HFFc6 (cell line): Measurements from ENCODE around the gene NCOA3. TPM values are rescaled to one million over a fixed set of nuclear protein-coding genes. Genes with fewer than 3 reads are reported as not detected.

Source experiments
- DNase-seq: peaks from one replicate; pipeline ENCODE4 v3.0.0-alpha.2; 2018
- H3K27ac Mint-ChIP-seq: 2 replicates; pipeline ENCODE4 v1.8.0; 2020; ENCODE audit warnings: mild to moderate bottlenecking, mixed read lengths
- H3K27me3 Mint-ChIP-seq: 2 replicates; pipeline ENCODE4 v1.8.0; 2021; ENCODE audit warnings: mild to moderate bottlenecking, moderate library complexity, mixed read lengths; ENCODE audit not compliant: insufficient read depth
- H3K36me3 Mint-ChIP-seq: 2 replicates; pipeline ENCODE4 v1.8.0; 2021; ENCODE audit warnings: low read depth, mixed read lengths
- H3K4me1 Mint-ChIP-seq: 2 replicates; pipeline ENCODE4 v1.8.0; 2020; ENCODE audit warnings: low read depth, mixed read lengths
- H3K4me3 Mint-ChIP-seq: 2 replicates; pipeline ENCODE4 v1.8.0; 2020; ENCODE audit warnings: mild to moderate bottlenecking, moderate library complexity, mixed read lengths
- H3K9me3 Mint-ChIP-seq: 2 replicates; pipeline ENCODE4 v1.8.0; 2020; ENCODE audit warnings: mild to moderate bottlenecking, mixed read lengths
- total RNA-seq, 6 experiments: library from RNA; stranded (reverse); fragmentation: NEBNext Ultra II Directional; extraction: Animal tissue kit (Norgen Biotek cat#: 25700); gene quantifications; 2 replicates in 1 of 6; 3 replicates in 5 of 6; pipeline ENCODE4 v1.2.3, GENCODE V29; 2021
- TF ChIP-seq, protein P1 (sequence below): fragments of 200-600 bp; sonication (generic); IDR thresholded peaks from 2 replicates; pipeline ENCODE4 v1.5.0; 2021; ENCODE audit warnings: antibody characterized with exemption, mild to moderate bottlenecking

NCOA3 gene
- total RNA-seq, 6 experiments from 2014 or later = 28.6 to 40.9 (median 32.7) TPM

DNA sequence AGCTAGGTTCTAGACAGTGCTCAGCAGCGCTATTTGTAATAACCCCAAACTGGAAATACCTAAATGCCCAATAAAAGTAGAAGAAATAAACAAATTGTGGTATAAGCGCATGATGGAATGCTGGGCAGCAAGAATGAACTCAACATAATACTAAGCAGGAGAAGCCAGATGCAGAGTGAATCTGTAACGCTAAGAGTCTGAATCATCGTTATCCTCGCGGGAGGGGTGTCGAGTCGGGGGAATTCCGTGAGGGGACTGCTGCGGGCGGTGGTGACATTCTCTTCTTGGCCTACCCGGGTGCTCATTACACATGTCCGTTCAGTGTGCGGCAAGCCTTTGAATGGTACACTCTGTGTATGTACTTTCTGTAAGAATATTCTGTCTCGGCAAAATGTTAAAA lies 199.9 kb downstream of the NCOA3 start:
- H3K4me1 Mint-ChIP-seq = peaks cover 14% of the 10 kb centered on the region
- H3K4me3 Mint-ChIP-seq = no peak overlapping the region
- H3K27me3 Mint-ChIP-seq = peaks cover 12% of the 10 kb centered on the region
- no peak overlapping the region for H3K27ac Mint-ChIP-seq
- DNase-seq = no peak
- no peaks in the 10 kb centered on the region for H3K36me3 Mint-ChIP-seq
- H3K9me3 Mint-ChIP-seq = no peaks in the 10 kb centered on the region
- TF ChIP-seq, protein P1, sequence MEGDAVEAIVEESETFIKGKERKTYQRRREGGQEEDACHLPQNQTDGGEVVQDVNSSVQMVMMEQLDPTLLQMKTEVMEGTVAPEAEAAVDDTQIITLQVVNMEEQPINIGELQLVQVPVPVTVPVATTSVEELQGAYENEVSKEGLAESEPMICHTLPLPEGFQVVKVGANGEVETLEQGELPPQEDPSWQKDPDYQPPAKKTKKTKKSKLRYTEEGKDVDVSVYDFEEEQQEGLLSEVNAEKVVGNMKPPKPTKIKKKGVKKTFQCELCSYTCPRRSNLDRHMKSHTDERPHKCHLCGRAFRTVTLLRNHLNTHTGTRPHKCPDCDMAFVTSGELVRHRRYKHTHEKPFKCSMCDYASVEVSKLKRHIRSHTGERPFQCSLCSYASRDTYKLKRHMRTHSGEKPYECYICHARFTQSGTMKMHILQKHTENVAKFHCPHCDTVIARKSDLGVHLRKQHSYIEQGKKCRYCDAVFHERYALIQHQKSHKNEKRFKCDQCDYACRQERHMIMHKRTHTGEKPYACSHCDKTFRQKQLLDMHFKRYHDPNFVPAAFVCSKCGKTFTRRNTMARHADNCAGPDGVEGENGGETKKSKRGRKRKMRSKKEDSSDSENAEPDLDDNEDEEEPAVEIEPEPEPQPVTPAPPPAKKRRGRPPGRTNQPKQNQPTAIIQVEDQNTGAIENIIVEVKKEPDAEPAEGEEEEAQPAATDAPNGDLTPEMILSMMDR = no peak

- TF ChIP-seq, protein P1 = no peak
- Mint-ChIP-seq H3K4me3 (no peak overlapping the region), H3K27ac (no peak overlapping the region), H3K36me3 (no peaks in the 10 kb centered on the region), H3K9me3 (no peaks in the 10 kb centered on the region), H3K27me3 (peaks cover 17% of the 10 kb centered on the region), H3K4me1 (peaks cover 14% of the 10 kb centered on the region)
- DNase-seq = no peak
Observed at GRCh38 chr20:47703748-47704147, 202.1 kb downstream of the NCOA3 start.

- DNase-seq = no peak
- Mint-ChIP-seq H3K36me3 (no peaks in the 10 kb centered on the region), H3K4me1 (peaks cover 14% of the 10 kb centered on the region), H3K9me3 (no peaks in the 10 kb centered on the region), H3K4me3 (no peak overlapping the region), H3K27ac (no peak overlapping the region), H3K27me3 (peaks cover 22% of the 10 kb centered on the region)
- TF ChIP-seq, protein P1 = no peak
Observed at GRCh38 chr20:47704746-47705496, 203.2 kb downstream of the NCOA3 start.

DNA sequence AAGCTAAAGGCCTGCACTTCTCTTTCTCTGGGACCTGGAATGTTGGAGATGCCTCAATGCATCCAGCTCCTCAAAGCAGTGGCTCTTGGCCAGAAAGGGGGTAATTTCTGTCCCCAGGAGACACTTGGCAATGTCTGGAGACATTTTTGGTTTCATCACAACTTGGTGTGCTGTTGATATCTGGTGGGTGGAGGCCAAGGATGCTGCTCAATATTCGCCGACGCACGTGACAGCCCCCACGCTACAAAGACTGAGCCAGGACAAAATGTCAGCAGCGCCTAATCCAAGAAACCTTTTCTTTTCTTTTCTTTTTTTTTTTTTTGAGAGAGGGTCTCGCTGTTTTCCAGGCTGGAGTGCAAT lies 203.8 kb downstream of the NCOA3 start:
- H3K27me3 Mint-ChIP-seq = peaks cover 23% of the 10 kb centered on the region
- no peaks in the 10 kb centered on the region for H3K9me3 Mint-ChIP-seq
- H3K36me3 Mint-ChIP-seq = no peaks in the 10 kb centered on the region
- H3K4me1 Mint-ChIP-seq = peaks cover 14% of the 10 kb centered on the region
- DNase-seq = no peak
- H3K4me3 Mint-ChIP-seq = no peak overlapping the region
- no peak overlapping the region for H3K27ac Mint-ChIP-seq
- TF ChIP-seq, protein P1 = no peak

DNA sequence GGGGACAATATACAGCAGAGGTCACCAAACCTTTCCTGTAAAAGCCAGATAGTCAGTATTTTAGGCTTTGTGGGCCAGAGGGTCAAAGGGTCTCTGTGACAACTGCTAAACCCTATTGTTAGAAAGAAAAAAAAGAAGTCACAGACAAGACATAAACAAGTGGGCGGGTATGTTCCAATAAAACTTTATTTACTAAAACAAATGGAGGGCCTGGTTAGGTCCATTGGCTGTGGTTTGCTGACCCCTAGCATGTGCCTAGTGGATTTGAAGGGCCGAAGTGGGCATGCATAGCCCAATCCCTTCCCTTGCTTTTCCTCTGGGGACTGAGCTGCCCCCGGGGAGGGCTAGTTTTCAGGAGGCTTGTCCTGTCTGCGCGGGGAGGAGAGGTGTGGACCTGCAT lies 204.7 kb downstream of the NCOA3 start:
- no peaks in the 10 kb centered on the region for H3K9me3 Mint-ChIP-seq
- H3K27me3 Mint-ChIP-seq = peaks cover 26% of the 10 kb centered on the region
- no peaks in the 10 kb centered on the region for H3K36me3 Mint-ChIP-seq
- H3K4me1 Mint-ChIP-seq = peaks cover 12% of the 10 kb centered on the region
- TF ChIP-seq, protein P1 = no peak
- no peak overlapping the region for H3K4me3 Mint-ChIP-seq
- H3K27ac Mint-ChIP-seq = no peak overlapping the region
- DNase-seq = no peak

Other genes starting within 250 kb of the NCOA3 start
- 10 to 100 TPM; 27.8 to 38.3 (median 34.8) TPM for gene ZMYND8, start 145.2 kb upstream of the NCOA3 start, total RNA-seq